ENCODE measurements around the gene STARD3. TPM values are rescaled to one million over a fixed set of nuclear protein-coding genes. Genes with fewer than 3 reads are reported as not detected.

Gene STARD3
- polyA plus RNA-seq, 10 donors, result 27.5 to 41.4 (median 31.6) TPM

DNA sequence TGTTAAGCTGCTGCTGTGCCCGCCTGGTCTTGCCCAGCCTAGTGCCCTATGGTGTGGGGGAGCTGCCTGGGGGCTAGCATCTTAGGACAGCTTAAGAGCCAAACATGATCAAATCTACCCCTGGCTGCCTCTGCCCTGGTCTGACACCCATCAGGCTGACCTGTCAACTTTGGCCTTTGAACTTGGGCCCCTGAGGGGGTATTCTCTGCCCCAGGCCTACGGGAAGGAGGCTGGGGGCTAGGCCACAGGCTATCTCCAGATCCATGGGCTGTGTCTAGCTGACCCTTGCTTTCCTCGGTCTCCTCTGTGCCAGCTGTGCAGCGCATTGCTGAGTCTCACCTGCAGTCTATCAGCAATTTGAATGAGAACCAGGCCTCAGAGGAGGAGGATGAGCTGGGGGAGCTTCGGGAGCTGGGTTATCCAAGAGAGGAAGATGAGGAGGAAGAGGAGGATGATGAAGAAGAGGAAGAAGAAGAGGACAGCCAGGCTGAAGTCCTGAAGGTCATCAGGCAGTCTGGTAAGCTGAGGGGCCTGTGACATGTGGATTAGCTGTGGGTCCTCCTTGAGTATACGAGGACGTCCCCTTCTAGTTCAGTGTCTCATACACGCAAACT is 3.3 kb upstream of the STARD3 start:
- DNase-seq, result no peak

DNA sequence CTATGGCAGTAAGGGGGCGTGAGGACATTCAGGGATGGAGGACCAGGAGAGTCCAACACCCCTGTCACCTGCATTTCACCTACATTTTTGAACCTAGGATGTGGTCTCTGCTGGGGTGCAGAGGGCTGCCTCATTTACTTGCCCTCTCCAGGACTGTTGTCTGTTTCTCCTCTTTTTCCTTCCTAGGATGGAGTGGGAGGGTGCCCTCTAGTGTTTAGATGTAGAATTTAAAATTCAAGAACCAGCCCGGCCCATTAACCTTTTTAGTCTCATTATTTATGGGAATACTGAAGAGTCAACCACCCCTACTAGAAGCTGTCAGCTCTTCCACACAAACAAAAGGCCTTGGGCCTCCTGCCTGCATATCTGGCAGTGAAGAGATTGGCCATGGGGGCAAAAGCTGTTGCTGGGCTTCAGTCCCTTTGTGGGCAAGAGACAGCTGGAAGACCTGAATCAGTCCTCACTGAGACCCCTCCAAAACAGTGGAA is 2.5 kb upstream of the STARD3 start:
- peak in 1 of 3 donors; percentile 55 for DNase-seq

DNA sequence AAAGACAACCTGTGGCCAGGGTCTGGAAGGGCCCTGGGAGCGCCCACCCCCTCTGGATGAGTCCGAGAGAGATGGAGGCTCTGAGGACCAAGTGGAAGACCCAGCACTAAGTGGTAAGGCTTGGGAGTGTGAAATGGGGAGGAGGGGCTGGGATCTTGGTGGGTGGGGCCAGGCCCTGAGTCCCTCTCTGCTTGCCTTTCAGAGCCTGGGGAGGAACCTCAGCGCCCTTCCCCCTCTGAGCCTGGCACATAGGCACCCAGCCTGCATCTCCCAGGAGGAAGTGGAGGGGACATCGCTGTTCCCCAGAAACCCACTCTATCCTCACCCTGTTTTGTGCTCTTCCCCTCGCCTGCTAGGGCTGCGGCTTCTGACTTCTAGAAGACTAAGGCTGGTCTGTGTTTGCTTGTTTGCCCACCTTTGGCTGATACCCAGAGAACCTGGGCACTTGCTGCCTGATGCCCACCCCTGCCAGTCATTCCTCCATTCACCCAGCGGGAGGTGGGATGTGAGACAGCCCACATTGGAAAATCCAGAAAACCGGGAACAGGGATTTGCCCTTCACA is 1.2 kb upstream of the STARD3 start:
- no peak for DNase-seq

DNA sequence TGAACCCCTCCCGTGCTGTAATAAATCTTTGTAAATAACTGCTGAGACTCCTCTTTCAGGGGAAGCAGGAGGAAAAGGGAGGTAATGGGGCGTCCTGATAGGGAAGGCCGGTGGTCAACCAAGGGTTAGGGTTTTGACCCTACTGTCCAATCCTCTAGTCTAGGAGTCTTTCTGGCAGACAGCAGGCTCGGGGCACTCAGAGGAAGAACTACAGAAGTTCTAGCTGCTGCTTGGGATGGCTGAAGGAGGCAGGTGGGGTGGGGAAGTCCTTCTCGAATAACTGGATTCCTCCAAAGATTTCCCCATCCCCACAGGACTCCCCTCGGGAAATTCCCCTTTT is 387 bp upstream of the STARD3 start:
- DNase-seq, result no peak

DNA sequence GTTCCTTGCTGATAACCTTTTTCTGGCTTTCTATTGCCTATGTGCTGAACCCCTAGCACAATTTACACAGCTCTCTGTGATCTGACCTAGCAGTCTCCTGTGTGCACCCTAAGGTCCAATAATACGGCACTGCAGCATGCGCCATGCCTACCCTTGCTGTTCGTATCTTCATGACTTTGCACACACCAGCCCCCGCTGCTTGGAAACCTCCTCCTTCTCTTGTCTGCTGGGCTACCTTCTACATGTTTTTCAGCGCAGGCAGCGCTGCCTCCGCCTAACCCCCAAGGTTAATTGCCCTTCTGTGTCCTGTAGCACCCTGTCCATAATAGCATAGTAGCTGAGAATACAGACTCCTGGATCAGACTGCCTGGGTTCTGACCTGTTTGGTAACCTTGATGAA is 1.4 kb downstream of the STARD3 start:
- DNase-seq, result no peak

DNA sequence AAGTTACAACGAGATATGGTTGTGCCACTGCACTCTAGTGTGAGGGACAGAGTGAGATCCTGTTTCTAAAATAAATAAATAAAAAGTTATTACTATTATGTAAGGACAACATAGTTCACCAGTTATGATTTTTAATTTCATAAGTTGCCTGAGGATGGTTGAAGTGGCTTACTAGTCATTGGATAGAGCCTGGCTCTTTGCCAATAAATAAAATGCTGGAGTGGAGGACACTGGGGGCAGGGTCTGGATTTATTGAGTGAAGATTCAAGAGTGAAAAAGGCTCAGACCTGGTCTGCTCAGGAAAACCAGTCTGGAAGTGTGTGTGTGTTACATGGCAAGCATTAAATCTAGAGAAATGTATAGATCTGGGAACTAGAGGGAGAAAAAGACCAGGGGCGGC is 2.1 kb downstream of the STARD3 start:
- DNase-seq, result no peak

DNA sequence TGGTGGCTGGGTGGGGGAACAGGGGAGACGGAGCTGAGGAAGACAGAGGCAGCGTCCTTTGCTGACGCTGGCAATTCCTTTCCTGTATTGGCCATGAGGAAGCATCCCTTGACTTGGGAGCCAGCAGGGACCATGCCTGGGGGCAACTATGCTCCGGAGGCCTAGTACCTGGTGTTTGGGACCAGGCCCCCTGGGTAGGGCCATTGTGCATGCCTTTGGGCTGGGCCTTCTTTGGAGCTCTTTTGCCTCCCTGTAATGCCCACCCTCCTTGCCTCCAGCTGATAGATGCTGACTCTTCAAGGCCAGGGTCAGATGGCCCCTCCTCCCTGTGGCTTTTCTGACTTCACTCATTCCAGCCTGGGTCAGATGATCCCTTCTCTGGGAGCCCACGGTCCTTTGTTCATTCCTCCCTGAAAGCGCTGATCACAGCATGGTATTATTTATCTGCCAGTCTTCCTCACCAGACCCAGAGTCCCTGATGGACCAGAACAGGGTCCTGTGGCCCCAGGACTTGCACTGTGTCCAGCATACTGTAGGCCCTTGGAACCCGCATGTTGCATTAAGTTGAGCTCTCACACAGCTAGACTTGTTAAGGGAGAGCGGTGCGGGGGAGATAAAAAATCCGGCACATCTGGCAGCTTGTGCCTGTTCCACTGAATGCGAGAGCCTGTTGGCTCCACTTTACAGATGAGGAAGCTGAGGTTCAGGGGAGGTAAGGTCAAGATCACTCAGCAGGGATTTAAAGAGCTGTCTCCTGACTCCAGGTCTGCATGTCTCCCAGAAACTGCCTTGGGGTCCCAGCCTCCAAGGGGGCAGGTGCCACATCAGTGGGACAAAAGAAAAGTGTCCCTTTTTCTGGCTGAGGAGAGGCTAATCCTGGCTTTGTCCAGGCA is 2.9 kb downstream of the STARD3 start:
- DNase-seq, result no peak

DNA sequence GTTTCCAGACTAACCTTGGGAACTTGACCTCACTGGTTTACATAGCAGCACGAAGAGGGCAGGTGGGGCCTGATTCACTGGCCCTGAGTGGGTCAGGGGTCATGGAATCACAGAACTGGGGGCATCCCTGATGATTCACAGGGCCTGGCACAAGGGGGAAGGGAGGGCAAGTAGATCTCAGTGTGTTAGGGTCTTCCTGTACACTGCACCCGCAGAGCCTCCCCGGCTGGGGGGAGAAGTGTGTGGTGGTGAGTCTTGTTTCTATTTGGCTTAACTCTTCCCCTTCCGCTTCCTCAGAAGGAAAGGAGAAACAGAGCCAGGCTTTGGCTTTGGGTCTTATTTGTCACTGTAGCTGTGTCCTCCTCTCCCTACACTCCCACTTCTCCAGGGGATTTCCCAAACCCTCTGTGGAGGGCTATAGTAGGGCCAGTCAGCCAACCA is 3.7 kb downstream of the STARD3 start:
- DNase-seq, result no peak

DNA sequence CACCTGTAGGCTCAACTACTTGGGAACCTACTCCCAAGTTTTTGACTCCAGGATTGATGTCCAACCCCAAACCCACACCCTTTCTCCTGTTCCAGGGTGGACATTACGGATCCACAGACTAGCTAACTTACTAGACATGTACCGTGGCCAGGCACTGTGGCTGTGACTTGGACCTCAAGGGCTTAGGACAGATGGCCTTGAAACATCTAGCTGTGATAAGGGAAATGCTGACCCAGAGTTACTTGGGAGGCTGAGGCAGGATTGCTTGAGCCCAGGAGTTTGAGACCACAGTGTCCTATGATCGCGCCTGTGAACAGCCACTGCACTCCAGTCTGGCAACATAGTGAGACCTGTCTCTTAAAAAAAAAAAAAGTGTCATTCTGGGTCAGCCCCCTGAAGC is 4.2 kb downstream of the STARD3 start:
- DNase-seq, result no peak

DNA sequence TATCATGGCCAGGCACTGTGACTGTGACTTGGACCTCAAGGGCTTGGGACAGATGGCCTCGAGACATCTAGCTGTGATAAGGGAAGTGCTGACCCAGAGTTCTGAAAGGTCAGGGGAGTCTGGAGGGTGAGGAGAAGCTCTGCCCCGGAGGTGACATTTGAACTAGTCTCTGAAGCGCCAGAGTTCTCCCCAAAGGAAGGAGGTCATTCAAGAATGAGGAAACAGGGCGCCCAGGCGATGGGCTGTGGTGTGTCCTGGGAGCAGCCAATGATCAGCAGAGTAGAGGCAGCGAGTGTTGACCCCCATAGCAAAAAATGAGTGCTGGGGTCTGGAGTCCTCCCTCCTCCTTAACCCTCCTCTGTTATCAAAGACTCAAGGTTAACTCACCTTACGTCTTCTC is 4.9 kb downstream of the STARD3 start:
- DNase-seq, result no peak

DNA sequence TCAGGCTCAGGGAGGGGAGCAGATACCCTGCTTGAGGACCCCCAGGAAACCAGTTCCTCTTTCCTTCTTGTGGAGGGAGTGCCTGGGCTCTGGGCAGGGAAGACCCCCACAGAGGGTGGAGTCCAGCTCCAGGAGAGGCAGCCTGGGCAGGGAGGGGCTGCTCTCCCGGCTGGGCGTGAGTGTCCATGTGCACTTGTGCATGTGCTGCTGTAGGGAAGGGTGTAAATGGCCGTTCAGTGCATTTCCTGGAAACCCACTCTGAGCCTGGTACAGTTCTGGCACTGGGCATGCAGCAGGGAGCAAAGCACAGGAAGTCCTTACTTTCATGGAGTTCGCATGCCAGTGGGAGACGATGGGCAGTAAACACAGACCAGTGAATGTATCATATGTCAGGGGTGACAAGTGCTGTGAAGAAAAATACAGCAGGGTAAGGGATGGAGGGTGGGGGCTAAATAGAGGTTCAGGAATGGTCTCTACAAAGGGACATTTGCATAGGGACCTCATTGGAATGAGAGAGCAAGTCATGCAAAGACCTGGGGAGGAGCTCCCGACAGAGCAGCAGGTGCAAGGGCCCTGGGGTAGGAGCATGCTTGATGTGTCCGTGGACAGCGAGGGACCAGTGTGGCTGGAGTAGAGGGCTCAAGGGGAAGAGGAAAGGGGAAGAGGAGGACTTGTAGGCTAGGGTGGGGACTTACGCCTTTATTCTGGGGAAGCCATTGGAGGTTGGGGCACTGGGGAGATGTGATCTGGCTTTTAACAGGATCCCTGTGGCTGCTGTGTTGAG is 5.5 kb downstream of the STARD3 start:
- DNase-seq, result no peak

DNA sequence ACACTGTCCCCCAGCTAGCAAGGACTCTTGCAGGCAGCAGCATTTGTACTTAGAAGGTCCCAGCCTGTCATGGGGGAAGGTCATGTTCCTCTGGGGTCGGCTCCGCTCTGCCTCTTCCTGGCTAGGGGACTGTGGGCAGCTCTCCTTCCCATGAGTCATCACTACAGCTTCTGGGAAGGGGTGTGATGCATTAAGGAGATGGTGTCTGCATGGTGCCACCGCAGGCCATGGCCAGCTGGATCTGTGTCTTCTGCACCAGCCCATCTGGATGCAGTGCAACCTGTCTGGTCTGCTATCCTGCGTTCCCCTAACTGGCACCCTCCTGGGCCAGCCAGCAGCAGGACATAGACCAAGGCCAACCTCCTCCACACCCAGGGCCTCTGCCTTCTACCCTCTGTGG is 6.3 kb downstream of the STARD3 start:
- DNase-seq, result no peak

DNA sequence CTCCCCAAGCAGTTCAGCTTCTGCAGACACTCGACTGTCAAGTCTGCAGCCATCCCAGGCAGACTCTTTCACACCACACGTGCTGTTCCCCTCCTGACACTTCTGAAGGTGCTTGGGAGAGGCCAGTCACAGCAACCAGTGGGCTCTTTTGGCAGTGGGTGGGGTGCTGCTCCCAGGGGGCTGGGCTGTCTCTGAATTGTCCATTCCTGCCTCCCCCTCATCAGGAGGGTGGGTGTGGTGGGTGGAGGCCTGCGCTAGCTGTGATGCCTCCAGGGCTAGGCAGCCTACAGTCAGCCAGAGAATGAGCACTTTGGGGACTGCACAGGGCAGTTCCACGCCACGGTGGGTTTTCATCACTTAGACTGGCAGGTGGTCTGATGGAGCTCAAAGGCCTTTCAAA is 10.3 kb downstream of the STARD3 start:
- no peak for DNase-seq

DNA sequence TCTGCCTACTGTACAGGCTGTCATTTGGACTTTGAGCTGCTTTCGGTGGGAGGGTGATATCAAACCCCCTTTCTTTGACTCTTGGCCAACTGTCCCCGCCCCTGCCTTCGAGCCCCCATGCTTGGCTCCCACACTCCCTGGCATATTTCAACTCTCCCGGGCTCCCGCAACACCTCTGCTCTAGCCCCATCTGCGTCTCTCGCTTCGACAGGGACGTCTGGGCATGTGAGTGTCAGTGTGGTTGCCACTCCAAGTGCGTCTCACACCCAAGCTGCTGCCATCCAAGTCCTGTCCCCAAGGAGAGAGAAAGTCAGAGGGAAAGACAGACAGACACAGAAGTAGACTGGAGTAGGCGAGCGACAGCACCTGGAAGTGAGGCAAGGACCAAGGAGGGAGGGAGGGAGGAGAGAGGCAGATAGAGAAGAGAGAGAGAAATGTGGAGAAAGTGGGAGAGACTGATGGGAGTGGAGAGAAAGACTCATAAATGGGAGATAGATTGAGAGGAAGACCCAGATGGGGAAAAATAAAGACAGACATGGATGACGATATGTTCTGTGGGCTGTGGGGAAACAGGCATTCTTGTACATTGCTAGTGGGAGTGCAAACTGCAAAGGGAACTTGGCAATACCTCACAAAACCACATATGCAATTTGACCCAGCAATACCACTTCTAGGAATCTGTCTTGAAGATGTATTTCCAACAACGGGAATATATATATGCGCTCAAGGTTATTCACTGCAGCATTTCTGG is 11.8 kb downstream of the STARD3 start:
- DNase-seq, result no peak

DNA sequence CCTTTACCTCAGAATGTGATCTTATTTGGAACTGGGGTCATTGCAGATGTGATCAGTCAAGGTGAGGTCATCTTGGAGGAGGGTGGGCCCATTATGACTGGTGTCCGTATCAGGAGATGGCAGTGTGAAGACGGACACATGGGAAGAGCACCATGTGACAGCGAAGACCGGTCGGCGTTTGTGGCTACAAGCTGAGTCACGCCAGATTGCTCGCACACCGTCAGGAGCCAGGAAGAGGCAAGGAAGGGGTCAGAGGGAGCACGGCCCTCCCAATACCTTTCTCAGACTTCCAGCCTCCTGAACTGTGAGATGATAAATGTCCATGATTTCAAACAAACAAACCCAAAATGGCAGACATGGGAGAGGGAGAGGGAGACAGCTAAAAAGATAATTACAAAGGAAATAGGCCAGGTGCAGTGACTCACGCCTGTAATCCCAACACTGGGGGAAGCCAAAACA is 13.2 kb downstream of the STARD3 start:
- DNase-seq, result no peak

DNA sequence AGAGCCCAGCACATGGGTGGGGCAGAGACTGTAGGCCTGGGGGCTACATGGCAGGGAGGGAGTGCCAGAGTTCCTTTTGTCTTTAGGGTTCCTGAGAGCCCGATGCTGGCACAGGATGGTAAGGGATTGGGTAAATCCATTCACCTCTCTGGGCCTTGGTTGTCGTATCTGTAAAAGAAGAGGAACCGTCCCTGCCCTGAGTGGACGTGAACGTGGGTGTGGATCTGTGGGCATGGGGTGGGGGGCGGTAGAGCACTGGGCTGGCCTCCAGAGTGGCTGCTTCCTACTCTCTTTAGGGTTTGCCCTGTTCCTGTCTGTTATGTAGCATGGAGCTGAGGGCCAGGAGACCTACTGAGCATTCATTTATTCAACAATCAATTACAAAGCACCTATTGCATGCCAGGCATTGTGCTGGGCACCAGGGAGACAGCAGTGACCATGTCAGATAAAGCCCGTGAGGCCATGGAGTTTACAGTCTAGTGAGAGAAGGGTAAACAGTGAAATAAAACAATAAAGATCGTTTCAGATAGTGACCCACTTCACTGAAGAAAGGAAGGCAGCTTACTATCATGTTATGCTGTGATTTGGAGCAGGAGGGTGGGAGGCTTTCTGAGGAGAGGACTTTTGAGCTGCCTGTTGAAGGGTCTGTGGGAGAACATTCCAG is 15.1 kb downstream of the STARD3 start:
- DNase-seq, result no peak

DNA sequence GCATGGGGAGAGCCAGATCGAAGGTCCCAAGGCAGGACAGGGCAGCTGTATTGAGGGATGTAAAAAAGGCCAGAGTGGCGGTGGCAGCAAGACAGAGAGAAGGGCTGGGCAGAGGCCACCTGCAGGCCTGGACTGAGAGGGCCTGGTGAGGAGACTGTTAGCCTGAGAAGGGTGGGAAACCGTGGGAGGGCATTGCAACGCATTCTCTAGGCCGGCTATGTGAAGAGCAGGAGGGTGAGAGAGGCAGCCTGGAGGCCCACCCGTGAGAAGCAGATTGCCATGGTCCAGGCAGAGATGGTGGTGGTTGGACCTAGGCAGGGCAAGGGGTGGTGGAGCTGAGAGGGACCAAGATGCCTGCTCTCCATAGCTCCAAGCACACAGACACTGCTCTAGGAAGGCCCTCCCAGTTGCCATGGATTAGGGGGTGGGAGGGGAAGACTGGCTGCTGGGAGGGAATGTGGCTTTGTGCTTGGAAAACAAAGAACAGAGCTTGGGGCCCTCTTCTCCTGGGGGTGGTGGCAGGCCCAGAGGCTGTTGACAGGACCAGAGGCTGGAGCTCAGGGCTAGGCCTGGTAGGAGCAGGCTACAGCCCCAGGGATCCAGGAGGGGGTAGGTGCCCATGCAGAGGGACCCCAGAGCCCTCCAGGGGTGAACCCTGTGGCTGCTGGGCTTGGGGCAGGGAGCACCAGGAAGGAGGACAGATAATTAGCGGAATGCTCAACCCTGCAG is 15.8 kb downstream of the STARD3 start:
- DNase-seq, result no peak

DNA sequence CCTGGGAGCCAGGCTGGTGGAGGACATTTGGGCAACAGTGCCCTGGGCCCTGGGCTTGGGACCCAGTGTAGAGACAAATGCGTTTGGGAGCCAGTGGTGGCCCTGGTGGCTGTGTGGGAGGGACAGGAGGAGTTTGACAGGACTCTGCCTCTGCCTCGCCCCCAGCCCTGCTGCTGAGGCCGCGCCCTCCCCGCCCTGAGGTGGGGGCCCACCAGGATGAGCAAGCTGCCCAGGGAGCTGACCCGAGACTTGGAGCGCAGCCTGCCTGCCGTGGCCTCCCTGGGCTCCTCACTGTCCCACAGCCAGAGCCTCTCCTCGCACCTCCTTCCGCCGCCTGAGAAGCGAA is 16.3 kb downstream of the STARD3 start:
- no peak for DNase-seq

DNA sequence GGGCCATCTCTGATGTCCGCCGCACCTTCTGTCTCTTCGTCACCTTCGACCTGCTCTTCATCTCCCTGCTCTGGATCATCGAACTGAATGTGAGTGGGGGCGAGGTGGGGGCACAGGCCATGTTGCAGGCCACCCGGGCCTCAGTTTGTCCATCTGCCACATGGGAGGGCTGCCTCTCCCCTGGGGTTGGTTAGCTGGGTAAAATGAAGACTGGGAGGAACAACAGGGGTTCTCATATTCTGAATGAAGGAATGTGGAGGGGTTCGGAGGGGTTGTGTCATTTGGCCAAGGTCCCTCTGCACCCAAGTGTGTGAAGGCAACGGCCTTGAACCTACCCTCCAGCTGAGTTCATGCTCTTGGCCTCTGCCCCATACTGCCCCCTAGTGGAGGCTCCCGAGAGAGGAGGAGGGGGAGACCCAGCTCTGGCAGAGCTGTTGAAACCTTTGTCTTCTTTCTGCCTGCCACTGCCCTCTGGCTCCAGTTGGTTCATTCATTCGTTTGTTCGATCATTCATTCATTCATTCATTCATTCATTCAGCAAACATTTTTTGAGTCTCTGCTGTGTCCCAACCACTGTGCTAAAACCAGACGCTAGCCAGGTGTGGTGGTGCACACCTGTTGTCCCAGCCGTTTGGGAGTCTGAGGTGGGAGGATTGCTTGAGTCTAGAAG is 16.9 kb downstream of the STARD3 start:
- no peak for DNase-seq

DNA sequence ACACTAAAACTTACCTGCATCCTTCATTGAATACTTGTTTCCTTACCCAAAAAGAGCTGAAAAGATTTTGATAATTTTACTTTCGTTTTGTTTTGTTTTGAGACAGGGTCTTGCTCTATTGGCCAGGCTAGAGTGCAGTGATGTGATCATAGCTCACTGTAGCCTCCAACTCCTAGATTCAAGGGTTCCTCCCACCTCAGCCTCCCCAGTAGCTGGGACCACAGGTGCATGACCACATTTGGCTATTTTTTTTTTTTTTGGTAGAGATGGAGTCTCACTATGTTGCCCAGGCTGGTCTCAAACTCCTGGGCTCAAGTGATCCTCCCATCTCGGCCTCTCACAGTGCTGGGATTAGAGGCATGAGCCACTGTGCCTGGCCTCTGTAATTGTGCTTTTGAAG is 18.2 kb downstream of the STARD3 start:
- no peak for DNase-seq
